GM23338 (cell line): ENCODE measurements around the gene NFATC3. TPM values are rescaled to one million over a fixed set of nuclear protein-coding genes. Genes with fewer than 3 reads are reported as not detected.

Experiments
- ATAC-seq: fragments of 200-7000 bp; cut with Tn5 transposase; 3 replicates; pipeline ENCODE4 v1.9.1; 2020
- DNase-seq: peaks from one replicate; pipeline ENCODE4 v3.0.0-alpha.2; 2015; ENCODE audit warnings: low spot score
- H2AFZ ChIP-seq: fragments of 200-600 bp; sonication (generic); 2 replicates; pipeline ENCODE4 v1.8.0; 2016; ENCODE audit warnings: antibody characterized with exemption, mild to moderate bottlenecking, moderate library complexity
- H3F3A ChIP-seq: fragments of 200-600 bp; sonication (generic); replicated peaks from 2 replicates; pipeline ENCODE4 v1.8.0; 2017; ENCODE audit warnings: antibody characterized with exemption, mixed run types, low read depth
- H3K27ac ChIP-seq: fragments of 200-600 bp; sonication (generic); 2 replicates; pipeline ENCODE4 v1.6.1; 2016; ENCODE audit warnings: low read depth
- H3K27me3 ChIP-seq: fragments of 200-600 bp; sonication (generic); 2 replicates; pipeline ENCODE4 v1.8.0; 2016; ENCODE audit warnings: mild to moderate bottlenecking, mixed run types, moderate library complexity; ENCODE audit not compliant: insufficient read depth
- H3K36me3 ChIP-seq: fragments of 200-600 bp; sonication (generic); 2 replicates; pipeline ENCODE4 v1.8.0; 2016; ENCODE audit warnings: mild to moderate bottlenecking; ENCODE audit not compliant: insufficient read depth
- H3K4me1 ChIP-seq: fragments of 200-600 bp; sonication (generic); 2 replicates; pipeline ENCODE4 v1.8.0; 2016; ENCODE audit warnings: mild to moderate bottlenecking, moderate library complexity; ENCODE audit not compliant: insufficient read depth
- H3K4me2 ChIP-seq: fragments of 200-600 bp; sonication (generic); 2 replicates; pipeline ENCODE4 v1.7.1; 2017; ENCODE audit warnings: mixed run types
- H3K4me3 ChIP-seq: fragments of 200-600 bp; sonication (generic); 2 replicates; pipeline ENCODE4 v1.6.1; 2016; ENCODE audit warnings: mixed run types
- H3K79me2 ChIP-seq: fragments of 200-600 bp; sonication (generic); replicated peaks from 2 replicates; pipeline ENCODE4 v1.8.0; 2017; ENCODE audit warnings: mild to moderate bottlenecking; ENCODE audit not compliant: insufficient read depth
- H3K9me2 ChIP-seq: fragments of 200-600 bp; sonication (generic); 2 replicates; pipeline ENCODE4 v1.8.0; 2017; ENCODE audit not compliant: insufficient read depth
- H4K20me1 ChIP-seq: fragments of 200-600 bp; sonication (generic); replicated peaks from 2 replicates; pipeline ENCODE4 v1.8.0; 2017; ENCODE audit warnings: mild to moderate bottlenecking; ENCODE audit not compliant: insufficient read depth
- H3K27ac Mint-ChIP-seq: 2 replicates; pipeline ENCODE4 v1.8.0; 2020; ENCODE audit warnings: inconsistent platforms, mild to moderate bottlenecking, moderate library complexity, mixed read lengths
- H3K27me3 Mint-ChIP-seq: 3 replicates; pipeline ENCODE4 v1.8.0; 2022; ENCODE audit warnings: low read depth, mild to moderate bottlenecking, moderate library complexity, mixed read lengths, inconsistent platforms; ENCODE audit not compliant: insufficient read depth, poor library complexity
- H3K36me3 Mint-ChIP-seq: 3 replicates; pipeline ENCODE4 v1.8.0; 2021; ENCODE audit warnings: low read depth, mild to moderate bottlenecking, inconsistent platforms, moderate library complexity, mixed read lengths
- H3K4me1 Mint-ChIP-seq: 3 replicates; pipeline ENCODE4 v1.8.0; 2020; ENCODE audit warnings: mild to moderate bottlenecking, inconsistent platforms, mixed read lengths
- H3K4me3 Mint-ChIP-seq: 3 replicates; pipeline ENCODE4 v1.8.0; 2021; ENCODE audit warnings: moderate library complexity, mild to moderate bottlenecking, inconsistent platforms, mixed read lengths
- H3K9me3 Mint-ChIP-seq: 3 replicates; pipeline ENCODE4 v1.8.0; 2020; ENCODE audit warnings: moderate library complexity, mild to moderate bottlenecking, inconsistent platforms, mixed read lengths
- CREB1 ChIP-seq: fragments of 250-450 bp; sonication (Bioruptor Pico); IDR thresholded peaks from 2 replicates; pipeline ENCODE4 v1.5.0; 2020; ENCODE audit warnings: low read depth, mild to moderate bottlenecking, moderate library complexity
- CTCF ChIP-seq, 2 experiments: fragments of 200-600 bp in 1 of 2; sonication (generic) in 1 of 2; conservative IDR thresholded peaks; 2 replicates each; pipeline versions ENCODE4 v1.5.1 to v1.6.1; 2016 to 2017; ENCODE audit warnings: antibody characterized with exemption in 2 of 2, low read depth in 2 of 2, mild to moderate bottlenecking in 2 of 2, moderate library complexity in 1 of 2
- EZH2 ChIP-seq: fragments of 200-600 bp; sonication (generic); IDR thresholded peaks from one replicate; pipeline ENCODE4 v1.8.0; 2017; ENCODE audit warnings: antibody characterized with exemption, mild to moderate bottlenecking, low read depth; ENCODE audit not compliant: unreplicated experiment
- EZH2phosphoT487 ChIP-seq: fragments of 200-600 bp; sonication (generic); IDR thresholded peaks from one replicate; pipeline ENCODE4 v1.8.1; 2018; ENCODE audit warnings: antibody characterized with exemption; ENCODE audit not compliant: unreplicated experiment
- JUNB ChIP-seq: IDR thresholded peaks from one replicate; pipeline ENCODE4 v1.6.1; 2016; ENCODE audit warnings: antibody characterized with exemption; ENCODE audit not compliant: unreplicated experiment
- NANOG ChIP-seq: IDR thresholded peaks from 2 replicates; pipeline ENCODE4 v1.6.1; 2016; ENCODE audit warnings: antibody characterized with exemption, borderline replicate concordance
- POLR2AphosphoS5 ChIP-seq: IDR thresholded peaks from 2 replicates; pipeline ENCODE4 v1.6.1; 2016; ENCODE audit warnings: antibody characterized with exemption, low read depth
- STAT1 ChIP-seq: IDR thresholded peaks from one replicate; pipeline ENCODE4 v1.6.1; 2016; ENCODE audit warnings: antibody characterized with exemption; ENCODE audit not compliant: unreplicated experiment
- ZNF114 ChIP-seq: fragments of 250-450 bp; sonication (Bioruptor Pico); IDR thresholded peaks from 2 replicates; pipeline ENCODE4 v1.5.0; 2020; ENCODE audit warnings: mild to moderate bottlenecking, moderate library complexity
- ZNF331 ChIP-seq: fragments of 250-450 bp; sonication (Bioruptor Pico); IDR thresholded peaks from 2 replicates; pipeline ENCODE4 v1.5.0; 2020; ENCODE audit warnings: low read depth, mild to moderate bottlenecking, moderate library complexity
- ZNF462 ChIP-seq: fragments of 250-450 bp; sonication (Bioruptor Pico); IDR thresholded peaks from 2 replicates; pipeline ENCODE4 v1.5.0; 2020; ENCODE audit warnings: mild to moderate bottlenecking, moderate library complexity
- polyA plus RNA-seq: library from polyadenylated mRNA; unstranded; fragments of >200 nt; fragmentation: Nextera tagmentation; extraction: Ambion mirVana; gene quantifications from 2 replicates; pipeline ENCODE4 v1.2.1, GENCODE V29; 2016
- total RNA-seq: library from RNA; depleted of rRNA; stranded (reverse); fragments of >200 nt; shearing (Covaris generic); gene quantifications from 2 replicates; pipeline ENCODE4 v1.2.3, GENCODE V29; 2014
- TF ChIP-seq, protein P1 (sequence below): IDR thresholded peaks from one replicate; pipeline ENCODE4 v1.6.1; 2018; ENCODE audit warnings: antibody characterized with exemption; ENCODE audit not compliant: unreplicated experiment
- TF ChIP-seq, protein P2 (sequence below): IDR thresholded peaks from 2 replicates; pipeline ENCODE4 v1.6.1; 2016; ENCODE audit warnings: antibody characterized with exemption

The NFATC3 gene
- total and polyA plus RNA-seq, 2 experiments from 2014 or later, result 9.2 to 40.9 TPM

DNA sequence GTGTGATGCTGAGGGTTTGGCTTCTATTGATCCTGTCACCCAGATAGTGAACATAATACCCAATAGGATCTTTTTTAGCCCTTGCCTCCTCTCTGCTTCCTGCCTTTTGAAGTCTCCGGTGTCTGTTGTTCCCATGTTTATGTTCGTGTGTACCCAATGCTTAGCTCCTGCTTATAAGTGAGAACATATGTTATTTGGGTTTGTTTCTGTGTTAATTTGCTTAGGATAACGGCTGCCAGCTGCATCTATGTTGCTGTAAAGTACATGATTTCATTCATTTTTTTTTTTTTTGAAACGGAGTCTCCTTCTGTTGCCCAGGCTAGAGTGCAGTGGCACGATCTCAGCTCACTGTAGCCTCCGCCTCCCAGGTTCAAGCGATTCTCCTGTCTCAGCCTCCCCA, 39.1 kb upstream of the NFATC3 start:
- Histone ChIP-seq H3K27me3 (no peaks in the 10 kb centered on the region), H3K4me2 (no peak overlapping the region), H3K36me3 (no peaks in the 10 kb centered on the region), H4K20me1 (peaks cover 2% of the 10 kb centered on the region), H3K4me1 (no peaks in the 10 kb centered on the region), H3K27ac (0 out of 2 replicates have a peak overlapping the region, but pooled peaks have one; percentile 32), H3K4me3 (no peak overlapping the region), H3F3A (0 out of 2 replicates have a peak, but pooled peaks cover under 1% of the 10 kb centered on the region), H3K9me2 (no peaks in the 10 kb centered on the region), H2AFZ (no peak overlapping the region), H3K79me2 (no peaks in the 10 kb centered on the region; the same call in 1 of the 2 replicates)
- Mint-ChIP-seq H3K4me3 (no peak overlapping the region), H3K36me3 (peaks cover 16% of the 10 kb centered on the region), H3K4me1 (no peaks in the 10 kb centered on the region), H3K9me3 (no peaks in the 10 kb centered on the region), H3K27me3 (no peaks in the 10 kb centered on the region), H3K27ac (no peak overlapping the region)
- DNase-seq (no peak), ATAC-seq (no peak)
- TF ChIP-seq STAT1 (no peak), POLR2AphosphoS5 (no peak), JUNB (no peak), NANOG (no peak), EZH2phosphoT487 (no peak), CTCF (conservative IDR thresholded peaks at IDR 0.05; ENCODE audit: low read depth in 2 of 2) (no peak), ZNF331 (CRISPR knock-in tag) (no peak), ZNF114 (CRISPR knock-in tag) (no peak), CREB1 (no peak), ZNF462 (CRISPR knock-in tag) (no peak), EZH2 (no peak)
- TF ChIP-seq, protein P1, sequence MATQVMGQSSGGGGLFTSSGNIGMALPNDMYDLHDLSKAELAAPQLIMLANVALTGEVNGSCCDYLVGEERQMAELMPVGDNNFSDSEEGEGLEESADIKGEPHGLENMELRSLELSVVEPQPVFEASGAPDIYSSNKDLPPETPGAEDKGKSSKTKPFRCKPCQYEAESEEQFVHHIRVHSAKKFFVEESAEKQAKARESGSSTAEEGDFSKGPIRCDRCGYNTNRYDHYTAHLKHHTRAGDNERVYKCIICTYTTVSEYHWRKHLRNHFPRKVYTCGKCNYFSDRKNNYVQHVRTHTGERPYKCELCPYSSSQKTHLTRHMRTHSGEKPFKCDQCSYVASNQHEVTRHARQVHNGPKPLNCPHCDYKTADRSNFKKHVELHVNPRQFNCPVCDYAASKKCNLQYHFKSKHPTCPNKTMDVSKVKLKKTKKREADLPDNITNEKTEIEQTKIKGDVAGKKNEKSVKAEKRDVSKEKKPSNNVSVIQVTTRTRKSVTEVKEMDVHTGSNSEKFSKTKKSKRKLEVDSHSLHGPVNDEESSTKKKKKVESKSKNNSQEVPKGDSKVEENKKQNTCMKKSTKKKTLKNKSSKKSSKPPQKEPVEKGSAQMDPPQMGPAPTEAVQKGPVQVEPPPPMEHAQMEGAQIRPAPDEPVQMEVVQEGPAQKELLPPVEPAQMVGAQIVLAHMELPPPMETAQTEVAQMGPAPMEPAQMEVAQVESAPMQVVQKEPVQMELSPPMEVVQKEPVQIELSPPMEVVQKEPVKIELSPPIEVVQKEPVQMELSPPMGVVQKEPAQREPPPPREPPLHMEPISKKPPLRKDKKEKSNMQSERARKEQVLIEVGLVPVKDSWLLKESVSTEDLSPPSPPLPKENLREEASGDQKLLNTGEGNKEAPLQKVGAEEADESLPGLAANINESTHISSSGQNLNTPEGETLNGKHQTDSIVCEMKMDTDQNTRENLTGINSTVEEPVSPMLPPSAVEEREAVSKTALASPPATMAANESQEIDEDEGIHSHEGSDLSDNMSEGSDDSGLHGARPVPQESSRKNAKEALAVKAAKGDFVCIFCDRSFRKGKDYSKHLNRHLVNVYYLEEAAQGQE, result no peak
- TF ChIP-seq, protein P2, sequence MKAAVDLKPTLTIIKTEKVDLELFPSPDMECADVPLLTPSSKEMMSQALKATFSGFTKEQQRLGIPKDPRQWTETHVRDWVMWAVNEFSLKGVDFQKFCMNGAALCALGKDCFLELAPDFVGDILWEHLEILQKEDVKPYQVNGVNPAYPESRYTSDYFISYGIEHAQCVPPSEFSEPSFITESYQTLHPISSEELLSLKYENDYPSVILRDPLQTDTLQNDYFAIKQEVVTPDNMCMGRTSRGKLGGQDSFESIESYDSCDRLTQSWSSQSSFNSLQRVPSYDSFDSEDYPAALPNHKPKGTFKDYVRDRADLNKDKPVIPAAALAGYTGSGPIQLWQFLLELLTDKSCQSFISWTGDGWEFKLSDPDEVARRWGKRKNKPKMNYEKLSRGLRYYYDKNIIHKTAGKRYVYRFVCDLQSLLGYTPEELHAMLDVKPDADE, result no peak
